HG03135 (cell line): ENCODE results near the gene FREM1.

Experiments
- ATAC-seq: cut with Tn5 transposase; IDR thresholded peaks from one replicate; pipeline ENCODE4 v1.9.1; 2021; ENCODE audit warnings: mild to moderate bottlenecking, moderate library complexity; ENCODE audit not compliant: unreplicated experiment

FREM1 gene

GRCh38 chr9:14829204-14829603 is 81.0 kb downstream of the FREM1 start:
- ATAC-seq, result no peak

- ATAC-seq, result no peak
Measured at GRCh38 chr9:14827805-14828204, 82.4 kb downstream of the FREM1 start.

DNA sequence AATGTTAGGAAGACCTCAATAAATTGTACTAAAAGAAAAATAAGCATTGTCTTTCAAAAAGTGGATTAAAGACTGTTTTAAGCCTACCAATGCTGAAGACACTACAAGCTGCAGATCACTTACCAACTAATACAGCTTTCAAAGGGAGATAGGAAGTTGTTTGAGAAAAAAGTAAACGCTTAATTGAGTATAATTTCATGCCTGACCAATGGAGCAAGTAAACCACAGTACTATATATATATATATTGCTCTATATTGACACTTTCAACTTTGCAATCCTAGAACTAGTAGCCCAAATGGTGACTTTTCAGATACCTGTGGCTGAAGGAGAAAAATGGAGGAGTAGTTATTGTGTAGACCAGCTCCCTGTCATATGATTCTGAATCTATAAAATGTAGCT is 85.7 kb downstream of the FREM1 start:
- ATAC-seq, result no peak

GRCh38 chr9:14823800-14824199 is 86.4 kb downstream of the FREM1 start:
- ATAC-seq, result no peak

DNA sequence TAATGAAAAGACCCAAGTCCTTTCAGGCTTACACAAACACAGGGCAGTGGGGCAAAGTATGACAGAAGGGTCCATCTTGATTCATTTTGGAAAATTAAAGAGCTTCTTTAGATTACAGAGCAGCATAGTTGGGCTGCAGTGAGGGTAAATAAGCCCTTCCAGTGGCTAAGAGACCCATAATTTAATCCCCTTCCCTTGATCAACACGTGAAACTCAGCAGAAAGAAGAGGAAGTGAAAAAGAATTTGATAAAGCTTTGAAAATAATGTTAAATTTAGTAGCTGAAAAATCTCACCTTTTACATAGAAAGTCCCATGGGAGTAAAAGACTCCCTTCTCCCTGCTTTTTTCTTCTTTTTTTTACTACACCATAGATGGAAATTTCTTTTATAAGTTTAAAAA is 87.6 kb downstream of the FREM1 start:
- no peak for ATAC-seq

GRCh38 chr9:14819183-14819582 is 91.0 kb downstream of the FREM1 start:
- no peak for ATAC-seq

GRCh38 chr9:14814249-14814628 is 96.0 kb downstream of the FREM1 start:
- ATAC-seq, result no peak

DNA sequence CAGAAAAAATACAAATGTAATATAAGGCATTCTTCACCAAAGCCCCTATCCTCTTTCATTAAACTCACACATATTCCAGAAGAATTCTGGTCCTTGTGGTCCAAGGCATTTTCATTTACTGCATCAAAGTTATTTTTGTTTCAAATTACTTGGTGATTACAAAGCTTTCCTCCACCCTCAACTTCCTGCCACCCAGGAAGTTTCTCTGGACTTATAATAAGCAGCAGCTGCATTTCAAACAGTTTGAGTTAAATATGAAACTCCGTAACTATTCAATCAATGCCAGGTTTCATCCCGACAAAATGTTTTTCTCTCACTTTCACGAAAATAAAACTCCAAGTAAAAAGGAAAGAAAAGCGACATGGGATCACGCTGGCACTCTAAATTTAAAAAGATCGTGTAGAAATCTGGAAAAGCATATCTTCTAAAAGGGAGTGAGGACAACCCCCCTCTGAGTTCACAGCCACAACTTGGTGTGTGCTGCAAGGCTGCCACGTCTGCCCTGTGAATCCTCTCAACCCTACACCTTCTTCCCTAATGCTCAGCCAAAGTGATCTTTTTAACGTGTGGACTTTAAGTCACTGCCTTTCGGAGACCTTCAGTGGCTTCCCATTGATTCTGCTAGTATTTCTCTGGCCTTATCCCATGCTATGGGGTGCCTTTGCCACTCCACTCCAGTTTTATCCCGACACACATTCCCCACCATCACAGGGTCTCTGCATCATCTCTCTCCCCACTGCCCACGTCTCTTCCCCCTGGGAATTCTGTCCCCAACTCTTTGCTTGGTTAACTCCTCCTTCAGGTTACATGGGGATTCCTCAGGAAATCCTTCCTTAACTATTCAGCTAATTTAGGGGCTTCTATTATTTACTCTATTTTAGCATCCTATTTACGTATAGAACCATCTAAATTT is 96.6 kb downstream of the FREM1 start:
- ATAC-seq, result no peak

- ATAC-seq, result no peak
Measured at GRCh38 chr9:14812806-14813205, 97.4 kb downstream of the FREM1 start.

GRCh38 chr9:14811844-14812243 is 98.4 kb downstream of the FREM1 start:
- ATAC-seq, result no peak

GRCh38 chr9:14806941-14807520 is 103.2 kb downstream of the FREM1 start:
- ATAC-seq, result no peak

DNA sequence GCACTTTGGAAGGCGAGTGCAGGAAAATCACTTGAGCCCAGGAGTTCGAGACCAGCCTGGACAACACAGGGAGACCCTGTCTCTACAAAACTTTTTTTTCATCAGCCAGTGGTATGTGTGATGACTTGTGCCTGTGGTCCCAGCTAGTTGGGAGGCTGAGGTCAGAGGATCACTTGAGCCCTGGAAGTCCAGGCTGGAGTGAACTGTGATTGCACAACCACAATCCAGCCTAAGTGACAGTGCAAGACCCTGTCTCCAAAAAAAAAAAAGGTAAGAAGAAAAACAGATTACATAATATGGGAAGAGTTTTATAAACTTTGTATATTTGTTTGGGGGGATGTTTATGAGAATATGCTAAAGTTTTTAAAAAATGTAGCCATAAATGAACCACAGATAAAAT is 111.2 kb downstream of the FREM1 start:
- no peak for ATAC-seq

GRCh38 chr9:14797435-14797834 is 112.8 kb downstream of the FREM1 start:
- ATAC-seq, result no peak

DNA sequence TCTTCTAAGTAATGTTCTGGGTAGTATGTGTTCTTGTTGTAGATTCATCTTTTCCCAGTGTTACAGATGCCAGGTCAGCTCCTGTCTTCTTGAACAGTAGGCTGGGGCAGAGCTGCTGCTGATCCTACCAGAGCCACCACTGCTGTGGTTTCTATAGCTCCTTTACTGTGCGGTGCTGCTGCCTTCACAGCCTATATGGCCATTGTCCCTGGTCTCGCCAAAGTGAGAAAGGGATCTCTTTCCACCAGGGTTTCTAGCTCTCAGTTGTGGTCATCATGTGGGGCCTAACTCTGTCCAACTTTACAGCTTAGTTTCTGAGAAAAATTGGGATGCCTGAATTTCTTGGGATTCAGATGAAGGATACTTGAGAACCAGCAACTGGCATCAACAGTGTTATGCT is 116.8 kb downstream of the FREM1 start:
- ATAC-seq, result no peak

- no peak for ATAC-seq
Measured at GRCh38 chr9:14790628-14791027, 119.6 kb downstream of the FREM1 start.

DNA sequence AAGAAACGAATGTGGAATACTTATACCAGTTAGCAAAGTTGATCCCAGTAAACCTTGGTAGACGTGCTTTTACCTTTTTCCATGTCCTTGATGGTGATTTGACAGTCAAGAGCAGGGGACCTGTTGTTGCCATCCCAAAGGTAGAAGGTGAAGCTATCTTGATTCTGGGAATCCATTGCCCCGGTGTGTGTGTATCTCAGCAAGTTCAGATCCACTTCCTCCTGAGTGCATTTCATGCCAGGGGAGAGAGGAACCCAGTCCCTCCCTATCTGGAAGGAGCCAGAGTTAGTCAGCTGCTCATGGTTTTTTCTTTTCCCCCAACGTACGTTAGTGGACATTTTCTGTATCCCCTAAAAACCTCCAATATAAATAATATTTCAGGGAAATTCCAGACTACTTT is 121.4 kb downstream of the FREM1 start:
- ATAC-seq, result no peak

DNA sequence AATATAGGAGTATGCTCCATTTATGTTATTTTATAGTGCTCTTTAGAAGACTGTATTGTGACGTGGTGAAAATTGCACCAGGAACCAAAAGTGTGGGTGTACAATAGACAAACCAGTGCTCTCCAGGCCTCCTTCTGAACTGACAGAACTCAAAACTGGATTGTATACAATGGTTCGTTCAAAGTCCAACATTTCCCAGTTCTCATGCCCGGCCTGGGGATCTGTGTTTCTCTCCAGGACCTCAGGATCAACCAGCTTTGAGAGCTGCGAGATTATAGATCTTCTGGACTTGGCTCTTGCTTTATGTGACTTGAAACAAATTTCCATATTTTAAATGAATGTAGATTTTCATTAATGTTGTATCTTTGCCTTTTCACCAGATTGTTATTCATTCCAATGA is 126.9 kb downstream of the FREM1 start:
- ATAC-seq, result no peak

- ATAC-seq, result no peak
Measured at GRCh38 chr9:14782286-14783051, 127.8 kb downstream of the FREM1 start.

DNA sequence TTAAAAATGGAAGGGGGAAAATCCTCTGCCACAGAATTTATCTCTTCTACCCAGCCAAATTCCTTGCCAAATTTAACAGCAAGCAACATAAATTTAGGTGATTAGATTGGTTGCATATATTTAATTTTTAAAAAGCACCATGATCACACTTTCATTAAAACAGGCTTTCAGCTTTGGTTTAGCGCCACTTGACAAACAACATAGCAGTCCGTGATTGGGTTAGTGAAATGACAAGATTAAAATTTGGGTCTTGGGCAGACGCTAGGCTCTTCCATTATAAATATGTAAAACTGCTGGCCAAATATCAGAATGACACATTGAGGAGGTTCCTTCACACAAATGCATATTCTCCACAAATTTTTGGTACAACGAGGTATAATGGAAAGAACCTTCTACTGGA is 129.5 kb downstream of the FREM1 start:
- no peak for ATAC-seq

DNA sequence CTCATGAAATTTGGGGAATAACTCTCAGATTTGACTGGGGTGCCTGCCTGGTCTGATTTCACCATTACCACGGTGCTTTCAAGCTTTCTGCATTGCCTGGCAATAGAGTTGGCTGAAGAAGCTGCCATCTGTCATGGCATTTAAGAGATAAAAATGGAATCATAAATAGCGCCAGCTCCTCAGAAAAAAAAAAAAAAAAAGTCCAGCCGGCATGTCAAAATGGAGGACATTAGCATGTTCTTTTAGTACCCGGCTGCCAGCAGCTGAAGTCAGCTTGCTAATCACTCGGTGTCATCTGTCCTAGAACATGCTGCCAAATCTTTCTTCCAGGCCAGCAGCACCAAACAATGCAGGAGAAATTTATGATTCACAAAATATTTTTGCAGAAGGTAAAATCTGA is 130.0 kb downstream of the FREM1 start:
- no peak for ATAC-seq

DNA sequence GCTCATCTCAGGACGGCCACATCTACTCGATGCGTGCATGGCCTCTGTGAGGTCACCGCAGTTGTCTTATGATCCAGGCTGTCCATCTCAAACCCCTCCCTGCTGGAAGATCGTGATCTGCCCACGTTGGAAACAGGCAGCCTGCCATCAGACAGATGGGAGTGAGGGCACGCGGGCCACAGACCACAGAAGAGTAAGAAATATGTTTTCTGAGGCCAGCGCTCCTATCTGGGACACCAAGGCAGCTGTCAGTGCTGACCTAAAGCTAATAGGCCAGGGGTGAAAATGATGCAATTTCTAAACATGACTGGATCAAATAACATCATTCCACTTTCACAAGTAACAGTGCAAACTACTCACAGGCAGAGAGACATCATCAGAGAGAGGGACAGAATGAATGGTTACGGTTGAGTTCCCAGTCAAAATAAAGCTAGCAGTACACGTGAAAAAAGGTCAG is 130.6 kb downstream of the FREM1 start:
- no peak for ATAC-seq

- no peak for ATAC-seq
Measured at GRCh38 chr9:14778565-14778964, 131.7 kb downstream of the FREM1 start.
